HCT116 (cell line): ENCODE results near the gene AK5. TPM values are rescaled to one million over a fixed set of nuclear protein-coding genes. Genes with fewer than 3 reads are reported as not detected.

Experiments used
- ATAC-seq: fragments of 200-7000 bp; cut with Tn5 transposase; 2 replicates; pipeline ENCODE4 v1.9.1; 2020; ENCODE audit warnings: mild to moderate bottlenecking, moderate library complexity
- BruUV-seq: library from RNA; stranded (reverse); fragments of 400-500 nt; replicated peaks from 2 replicates; lab custom pipeline; 2021; lab: Mats Ljungman, UMichigan
- CTCF ChIA-PET: fragments of 300-600 bp; sonication (Branson Sonifier 250); formaldehyde crosslinking; loops from one replicate; lab custom pipeline; 2021; ENCODE audit warnings: antibody characterized with exemption; lab: Charles Lee
- POLR2A ChIA-PET: fragments of 300-600, 350-600 bp; sonication (Branson Sonifier 250); formaldehyde crosslinking; loops from one replicate; lab custom pipeline; 2021; ENCODE audit warnings: antibody characterized with exemption; lab: Charles Lee
- RAD21 ChIA-PET, 2 experiments: fragments of 300-600 bp; sonication (Branson Sonifier 250); formaldehyde crosslinking; loops; one replicate each; lab custom pipeline; 2023; ENCODE audit warnings: low total read pairs in 2 of 2; ENCODE audit not compliant: uncharacterized antibody in 2 of 2, unreplicated experiment in 2 of 2, low non-redundant PET in 1 of 2; lab: Charles Lee
- DNase-seq: peaks from one replicate; pipeline ENCODE4 v3.0.0-alpha.2; 2010; ENCODE audit warnings: low read depth, low spot score
- H2AFZ ChIP-seq: fragments of 200-600 bp; shearing (Covaris generic), sonication (generic); 2 replicates; pipeline ENCODE4 v1.6.1; 2017; ENCODE audit warnings: low read depth, mixed run types, mixed read lengths, antibody characterized with exemption, low read length; ENCODE audit not compliant: poor library complexity, severe bottlenecking
- H3K27ac ChIP-seq: 2 replicates; pipeline ENCODE4 v1.5.1; 2012; ENCODE audit warnings: low read depth, low read length
- H3K27me3 ChIP-seq: fragments of 200-600 bp; sonication (generic); 2 replicates; pipeline ENCODE4 v1.6.1; 2016; ENCODE audit warnings: mixed run types, low read length, mixed read lengths; ENCODE audit not compliant: insufficient read depth
- H3K36me3 ChIP-seq, 2 experiments: fragments of 200-500 bp in 1 of 2; fragments of 200-600 bp in 1 of 2; sonication (Bioruptor generic) in 1 of 2; sonication (generic) in 1 of 2; 2 replicates each; pipeline versions ENCODE4 v1.5.1 to v1.6.1; 2014 to 2016; ENCODE audit warnings: low read length in 2 of 2, inconsistent platforms in 1 of 2, mixed read lengths in 1 of 2, mixed run types in 1 of 2; ENCODE audit not compliant: insufficient read depth in 2 of 2, control insufficient read depth in 1 of 2
- H3K4me1 ChIP-seq, 2 experiments: fragments of 200-600 bp in 1 of 2; sonication (generic) in 1 of 2; 2 replicates each; pipeline versions ENCODE4 v1.5.1 to v1.6.1; 2012 to 2017; ENCODE audit warnings: low read length in 2 of 2, inconsistent platforms in 1 of 2, mild to moderate bottlenecking in 1 of 2, mixed read lengths in 1 of 2, mixed run types in 1 of 2, moderate library complexity in 1 of 2; ENCODE audit not compliant: insufficient read depth in 2 of 2, control insufficient read depth in 1 of 2
- H3K4me2 ChIP-seq: fragments of 200-600 bp; sonication (generic); 2 replicates; pipeline ENCODE4 v1.6.1; 2017; ENCODE audit warnings: mixed run types, low read length, mixed read lengths
- H3K4me3 ChIP-seq, 2 experiments: fragments of 200-600 bp in 1 of 2; sonication (generic) in 1 of 2; replicated peaks in 1 of 2; 2 replicates each; pipeline ENCODE4 v1.5.1; 2011 to 2016; ENCODE audit warnings: low read length in 2 of 2, control low read depth in 1 of 2, low read depth in 1 of 2, mild to moderate bottlenecking in 1 of 2, mixed read lengths in 1 of 2, mixed run types in 1 of 2
- H3K79me2 ChIP-seq: fragments of 200-600 bp; sonication (generic); 2 replicates; pipeline ENCODE4 v1.6.1; 2017; ENCODE audit warnings: mild to moderate bottlenecking, mixed run types, low read length, moderate library complexity, mixed read lengths; ENCODE audit not compliant: insufficient read depth
- H3K9ac ChIP-seq: fragments of 200-600 bp; sonication (generic); 2 replicates; pipeline ENCODE4 v1.6.1; 2016; ENCODE audit warnings: low read length, mixed read lengths
- H3K9me2 ChIP-seq: fragments of 200-600 bp; sonication (generic), shearing (Covaris generic); 2 replicates; pipeline ENCODE4 v1.6.1; 2017; ENCODE audit warnings: mixed run types, mild to moderate bottlenecking, moderate library complexity; ENCODE audit not compliant: insufficient read depth
- H3K9me3 ChIP-seq, 2 experiments: fragments of 200-500 bp in 1 of 2; fragments of 200-600 bp in 1 of 2; sonication (Bioruptor generic) in 1 of 2; sonication (generic) in 1 of 2; 2 replicates each; pipeline ENCODE4 v1.6.1; 2014 to 2017; ENCODE audit warnings: low read length in 2 of 2, mixed read lengths in 2 of 2, inconsistent platforms in 1 of 2, low read depth in 1 of 2, mild to moderate bottlenecking in 1 of 2, mixed run types in 1 of 2, moderate library complexity in 1 of 2; ENCODE audit not compliant: control insufficient read depth in 1 of 2, insufficient read depth in 1 of 2
- H4K20me1 ChIP-seq: fragments of 200-600 bp; sonication (generic), shearing (Covaris generic); 2 replicates; pipeline ENCODE4 v1.6.1; 2017; ENCODE audit warnings: mixed run types, mild to moderate bottlenecking, moderate library complexity; ENCODE audit not compliant: insufficient read depth
- EGR1 ChIP-seq: IDR thresholded peaks from 2 replicates; pipeline ENCODE4 v1.6.1; 2012; ENCODE audit warnings: low read depth
- EZH2 ChIP-seq: fragments of 200-600 bp; sonication (generic); IDR thresholded peaks from 2 replicates; pipeline ENCODE4 v1.6.1; 2017; ENCODE audit warnings: antibody characterized with exemption, mixed run types
- EZH2phosphoT487 ChIP-seq: fragments of 200-600 bp; IDR thresholded peaks from 2 replicates; pipeline ENCODE4 v1.6.1; 2018; ENCODE audit warnings: antibody characterized with exemption, borderline replicate concordance
- FOSL1 ChIP-seq: IDR thresholded peaks from 2 replicates; pipeline ENCODE4 v1.6.1; 2012; ENCODE audit warnings: low read depth
- JUND ChIP-seq: IDR thresholded peaks from 2 replicates; pipeline ENCODE4 v1.6.1; 2012
- RAD21 ChIP-seq: IDR thresholded peaks from 2 replicates; pipeline ENCODE4 v1.6.1; 2012; ENCODE audit warnings: low read depth, mild to moderate bottlenecking
- SIN3A ChIP-seq: IDR thresholded peaks from 2 replicates; pipeline ENCODE4 v1.6.1; 2012; ENCODE audit warnings: low read depth
- SP1 ChIP-seq: IDR thresholded peaks from 2 replicates; pipeline ENCODE4 v1.6.1; 2012; ENCODE audit warnings: low read depth
- SRF ChIP-seq: IDR thresholded peaks from 2 replicates; pipeline ENCODE4 v1.6.1; 2012; ENCODE audit warnings: low read depth
- TCF7L2 ChIP-seq: IDR thresholded peaks from 2 replicates; pipeline ENCODE4 v1.7.0; 2011; ENCODE audit warnings: borderline replicate concordance, inconsistent platforms; ENCODE audit not compliant: insufficient read depth, insufficient read length; ENCODE audit errors: extremely low read depth
- YY1 ChIP-seq: IDR thresholded peaks from 2 replicates; pipeline ENCODE4 v1.6.1; 2011; ENCODE audit warnings: low read length, low read depth, moderate library complexity, mild to moderate bottlenecking; ENCODE audit not compliant: insufficient replicate concordance; ENCODE audit errors: extremely low read depth
- ZFX ChIP-seq: fragments of 450-650 bp; IDR thresholded peaks from 2 replicates; pipeline ENCODE4 v1.6.1; 2017
- ZNF274 ChIP-seq: fragments of 200-500 bp; sonication (Bioruptor generic); IDR thresholded peaks from 2 replicates; pipeline ENCODE4 v1.6.1; 2014; ENCODE audit warnings: mild to moderate bottlenecking, low read depth, low read length, inconsistent platforms
- intact Hi-C: fragments of 100-400 bp; cut with micrococcal nuclease; formaldehyde crosslinking; loops from 2 replicates; pipeline ENCODE4 v1.10.0; 2022
- total RNA-seq: library from RNA; stranded (reverse); gene quantifications from one replicate; pipeline ENCODE4 v1.2.1, GENCODE V29; 2021; ENCODE audit not compliant: unreplicated experiment
- TF ChIP-seq, protein P1 (sequence below): IDR thresholded peaks from 2 replicates; pipeline ENCODE4 v1.6.1; 2011; ENCODE audit warnings: mild to moderate bottlenecking, low read length, moderate library complexity; ENCODE audit not compliant: insufficient replicate concordance; ENCODE audit errors: extremely low read depth
- TF ChIP-seq, protein P2 (sequence below): IDR thresholded peaks from 2 replicates; pipeline ENCODE4 v1.6.1; 2012
- TF ChIP-seq, protein P3 (sequence below), 3 experiments: fragments of 200-600 bp in 1 of 3; sonication (generic) in 1 of 3; IDR thresholded peaks in 2 of 3; conservative IDR thresholded peaks in 1 of 3; 2 replicates each; pipeline ENCODE4 v1.5.1; 2012 to 2017; ENCODE audit warnings: low read depth in 2 of 3, low read length in 2 of 3, antibody characterized with exemption in 1 of 3, borderline replicate concordance in 1 of 3, control low read depth in 1 of 3, mild to moderate bottlenecking in 1 of 3, mixed read lengths in 1 of 3, mixed run types in 1 of 3, moderate library complexity in 1 of 3; ENCODE audit not compliant: insufficient read depth in 1 of 3
- TF ChIP-seq, protein P4 (sequence below): IDR thresholded peaks from 2 replicates; pipeline ENCODE4 v1.6.1; 2012

Gene AK5
- total RNA-seq, 1 experiment from 2014 or later = 0.22 TPM

DNA sequence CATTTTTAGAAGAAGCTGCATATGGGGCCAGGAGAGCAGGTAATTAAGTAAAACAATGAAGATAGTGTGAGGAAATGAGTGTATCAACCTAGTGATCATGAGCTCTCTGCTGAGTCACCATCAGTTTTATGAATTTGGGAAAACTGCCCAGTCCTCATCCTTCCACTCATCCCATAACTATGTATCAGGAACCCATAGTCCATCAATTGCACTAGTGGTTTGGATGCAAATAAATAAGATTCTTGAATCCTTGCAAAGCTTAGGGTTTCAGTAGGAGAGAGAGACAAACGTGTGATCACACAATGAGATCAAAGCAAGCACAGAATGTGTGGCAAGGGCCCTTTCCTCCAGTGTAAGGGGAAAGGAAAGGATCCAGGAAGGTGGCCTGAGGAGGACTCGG, 255.0 kb downstream of the AK5 start (continued):
- TF ChIP-seq YY1 = peak; percentile 36
- peak; percentile 92 for TF ChIP-seq JUND
- TF ChIP-seq EZH2 = no peak

DNA sequence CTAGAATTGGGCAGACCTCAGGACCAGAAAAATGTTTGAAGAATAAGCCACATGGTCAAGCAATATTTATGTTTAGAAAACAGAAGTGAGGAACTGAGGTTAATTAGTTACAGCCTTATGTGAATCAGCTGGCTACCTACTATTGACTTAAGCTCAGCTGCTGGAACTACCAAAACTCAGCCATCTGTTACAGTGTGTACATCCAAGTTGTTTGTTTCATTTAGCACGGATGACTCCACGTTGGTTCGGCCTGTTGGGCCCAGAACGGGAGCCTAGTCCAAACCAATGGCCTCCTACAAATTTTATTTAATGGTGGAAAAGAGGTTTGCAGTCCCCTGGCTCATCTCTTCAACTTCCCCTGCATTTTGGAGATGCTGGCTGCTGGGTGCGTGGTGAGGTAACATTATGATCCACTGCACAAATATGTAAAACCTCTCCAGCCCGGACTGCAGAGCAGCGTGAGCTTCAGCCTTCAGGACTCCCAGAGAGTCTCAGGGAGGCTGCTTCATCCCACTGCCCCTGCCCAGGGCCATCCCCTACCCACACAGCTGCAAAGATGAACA, 257.2 kb downstream of the AK5 start:
- Histone ChIP-seq H3K79me2 (no peaks in the 10 kb centered on the region), H3K4me2 (peak overlapping the region; percentile 46), H3K27me3 (no peaks in the 10 kb centered on the region), H3K27ac (no peak overlapping the region), H2AFZ (peak overlapping the region; percentile 87), H3K4me3 (no peak overlapping the region), H3K9me2 (no peaks in the 10 kb centered on the region), H3K9me3 (no peaks in the 10 kb centered on the region), H4K20me1 (no peaks in the 10 kb centered on the region), H3K4me1 (peaks cover 30 to 67% of the 10 kb centered on the region in 2 experiments), H3K36me3 (no peaks in the 10 kb centered on the region), H3K9ac (no peak overlapping the region)
- no TSS peak for BruUV-seq
- DNase-seq (no peak), ATAC-seq (peak; percentile 22; the same call in 1 of the 2 replicates)
- intact Hi-C loops = loop anchor here (5.0 to 10.0 kb wide), 3 partner anchors 217 to 576 kb away; no protein-coding TSS in a partner anchor
- ChIA-PET RAD21 (interaction anchor here in 1 of 2 experiments (0.6 kb wide), 1 partner anchor 145 kb away, joined by 4 read pairs; no protein-coding TSS in a partner anchor), CTCF (no interaction called here), POLR2A (no interaction called here)
- TF ChIP-seq, protein P1, sequence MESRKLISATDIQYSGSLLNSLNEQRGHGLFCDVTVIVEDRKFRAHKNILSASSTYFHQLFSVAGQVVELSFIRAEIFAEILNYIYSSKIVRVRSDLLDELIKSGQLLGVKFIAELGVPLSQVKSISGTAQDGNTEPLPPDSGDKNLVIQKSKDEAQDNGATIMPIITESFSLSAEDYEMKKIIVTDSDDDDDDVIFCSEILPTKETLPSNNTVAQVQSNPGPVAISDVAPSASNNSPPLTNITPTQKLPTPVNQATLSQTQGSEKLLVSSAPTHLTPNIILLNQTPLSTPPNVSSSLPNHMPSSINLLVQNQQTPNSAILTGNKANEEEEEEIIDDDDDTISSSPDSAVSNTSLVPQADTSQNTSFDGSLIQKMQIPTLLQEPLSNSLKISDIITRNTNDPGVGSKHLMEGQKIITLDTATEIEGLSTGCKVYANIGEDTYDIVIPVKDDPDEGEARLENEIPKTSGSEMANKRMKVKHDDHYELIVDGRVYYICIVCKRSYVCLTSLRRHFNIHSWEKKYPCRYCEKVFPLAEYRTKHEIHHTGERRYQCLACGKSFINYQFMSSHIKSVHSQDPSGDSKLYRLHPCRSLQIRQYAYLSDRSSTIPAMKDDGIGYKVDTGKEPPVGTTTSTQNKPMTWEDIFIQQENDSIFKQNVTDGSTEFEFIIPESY = no peak
- TF ChIP-seq RAD21 (no peak), EGR1 (no peak), YY1 (no peak), SP1 (no peak), TCF7L2 (no peak), FOSL1 (no peak), SRF (no peak), EZH2phosphoT487 (no peak), ZNF274 (no peak), ZFX (no peak), SIN3A (no peak)
- TF ChIP-seq, protein P2, sequence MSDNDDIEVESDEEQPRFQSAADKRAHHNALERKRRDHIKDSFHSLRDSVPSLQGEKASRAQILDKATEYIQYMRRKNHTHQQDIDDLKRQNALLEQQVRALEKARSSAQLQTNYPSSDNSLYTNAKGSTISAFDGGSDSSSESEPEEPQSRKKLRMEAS = no peak
- TF ChIP-seq, protein P3, sequence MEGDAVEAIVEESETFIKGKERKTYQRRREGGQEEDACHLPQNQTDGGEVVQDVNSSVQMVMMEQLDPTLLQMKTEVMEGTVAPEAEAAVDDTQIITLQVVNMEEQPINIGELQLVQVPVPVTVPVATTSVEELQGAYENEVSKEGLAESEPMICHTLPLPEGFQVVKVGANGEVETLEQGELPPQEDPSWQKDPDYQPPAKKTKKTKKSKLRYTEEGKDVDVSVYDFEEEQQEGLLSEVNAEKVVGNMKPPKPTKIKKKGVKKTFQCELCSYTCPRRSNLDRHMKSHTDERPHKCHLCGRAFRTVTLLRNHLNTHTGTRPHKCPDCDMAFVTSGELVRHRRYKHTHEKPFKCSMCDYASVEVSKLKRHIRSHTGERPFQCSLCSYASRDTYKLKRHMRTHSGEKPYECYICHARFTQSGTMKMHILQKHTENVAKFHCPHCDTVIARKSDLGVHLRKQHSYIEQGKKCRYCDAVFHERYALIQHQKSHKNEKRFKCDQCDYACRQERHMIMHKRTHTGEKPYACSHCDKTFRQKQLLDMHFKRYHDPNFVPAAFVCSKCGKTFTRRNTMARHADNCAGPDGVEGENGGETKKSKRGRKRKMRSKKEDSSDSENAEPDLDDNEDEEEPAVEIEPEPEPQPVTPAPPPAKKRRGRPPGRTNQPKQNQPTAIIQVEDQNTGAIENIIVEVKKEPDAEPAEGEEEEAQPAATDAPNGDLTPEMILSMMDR (IDR thresholded peaks at IDR 0.05 in 2 of 3, conservative IDR thresholded peaks at IDR 0.05 in 1 of 3; ENCODE audit: borderline replicate concordance in 1 of 3, insufficient read depth in 1 of 3, low read depth in 2 of 3, low read length in 2 of 3) = no peak
- TF ChIP-seq, protein P4, sequence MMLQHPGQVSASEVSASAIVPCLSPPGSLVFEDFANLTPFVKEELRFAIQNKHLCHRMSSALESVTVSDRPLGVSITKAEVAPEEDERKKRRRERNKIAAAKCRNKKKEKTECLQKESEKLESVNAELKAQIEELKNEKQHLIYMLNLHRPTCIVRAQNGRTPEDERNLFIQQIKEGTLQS = no peak
